A549 (cell line): ENCODE data around the gene TMEM163. TPM values are rescaled to one million over a fixed set of nuclear protein-coding genes. Genes with fewer than 3 reads are reported as not detected.

ENCODE experiments used
- ATAC-seq, 2 experiments: fragments of 200-7000 bp in 1 of 2; fragments of >200 bp in 1 of 2; cut with Nextera tagmentation in 1 of 2; cut with Tn5 transposase in 1 of 2; 3 replicates each; pipeline versions ENCODE4 v1.8.0 to v1.9.1; 2018 to 2020; ENCODE audit warnings: mild to moderate bottlenecking in 1 of 2, moderate library complexity in 1 of 2
- CTCF ChIA-PET: fragments of 300-600 bp; sonication (Branson Sonifier 250); formaldehyde crosslinking; extraction: SDS; loops from one replicate; lab custom pipeline; 2021; ENCODE audit warnings: antibody characterized with exemption, inconsistent platforms; lab: Yijun Ruan, JAX
- POLR2A ChIA-PET: fragments of 350-600 bp; formaldehyde crosslinking; extraction: SDS; loops from one replicate; lab custom pipeline; 2021; ENCODE audit warnings: antibody characterized with exemption, inconsistent platforms; lab: Yijun Ruan, JAX
- DNase-seq, 2 experiments: peaks; one replicate each; pipeline versions ENCODE4 v3.0.0 to v3.0.0-alpha.2; 2011 to 2016; ENCODE audit warnings: low read depth in 1 of 2, low spot score in 1 of 2
- FAIRE-seq: peaks from 2 replicates; lab custom pipeline; 2011; peaks lifted over from hg19 to GRCh38; lab: Jason Lieb, UNC
- H3K27ac ChIP-seq, 2 experiments: fragments of >200 bp; sonication (Bioruptor Twin); formaldehyde crosslinking; 3 replicates each; pipeline ENCODE4 v1.5.1; 2016 to 2017
- H3K4me1 ChIP-seq: fragments of >200 bp; sonication (Bioruptor Twin); formaldehyde crosslinking; 3 replicates; pipeline ENCODE4 v1.6.1; 2016
- H3K4me2 ChIP-seq: fragments of >200 bp; sonication (Bioruptor Twin); formaldehyde crosslinking; 3 replicates; pipeline ENCODE4 v1.6.1; 2016
- H3K4me3 ChIP-seq: fragments of >200 bp; sonication (Bioruptor Twin); formaldehyde crosslinking; 3 replicates; pipeline ENCODE4 v1.5.1; 2016
- H3K9me3 ChIP-seq: fragments of >200 bp; sonication (Bioruptor Twin); formaldehyde crosslinking; 3 replicates; pipeline ENCODE4 v1.6.1; 2016
- FOSB ChIP-seq: fragments of 250-450 bp; sonication (Bioruptor Pico); IDR thresholded peaks from 2 replicates; pipeline ENCODE4 v1.5.0; 2020; ENCODE audit warnings: mild to moderate bottlenecking, moderate library complexity
- FOXS1 ChIP-seq: fragments of 250-450 bp; sonication (Bioruptor Pico); IDR thresholded peaks from 2 replicates; pipeline ENCODE4 v1.5.0; 2020; ENCODE audit warnings: mild to moderate bottlenecking, moderate library complexity
- HOXA7 ChIP-seq: fragments of 250-450 bp; sonication (Bioruptor Pico); IDR thresholded peaks from 2 replicates; pipeline ENCODE4 v1.5.0; 2020; ENCODE audit warnings: mild to moderate bottlenecking, moderate library complexity
- HOXB13 ChIP-seq: fragments of 250-450 bp; sonication (Bioruptor Pico); IDR thresholded peaks from 2 replicates; pipeline ENCODE4 v1.5.0; 2020; ENCODE audit warnings: low read depth, mild to moderate bottlenecking, moderate library complexity
- JUN ChIP-seq, 2 experiments: fragments of >200 bp; sonication (Bioruptor Twin); formaldehyde crosslinking; IDR thresholded peaks; 2 replicates in 1 of 2; 3 replicates in 1 of 2; pipeline ENCODE4 v1.6.1; 2016 to 2017
- KDM5A ChIP-seq: fragments of 200-600 bp; sonication (generic); IDR thresholded peaks from 2 replicates; pipeline ENCODE4 v1.6.1; 2016; ENCODE audit warnings: antibody characterized with exemption, mild to moderate bottlenecking
- NPAS2 ChIP-seq: fragments of 250-450 bp; sonication (Bioruptor Pico); IDR thresholded peaks from 2 replicates; pipeline ENCODE4 v1.8.0; 2022; ENCODE audit warnings: mild to moderate bottlenecking, moderate library complexity, borderline replicate concordance
- POLR2A ChIP-seq: IDR thresholded peaks from 2 replicates; pipeline ENCODE4 v1.6.1; 2012; ENCODE audit warnings: mild to moderate bottlenecking, low read length
- RAD21 ChIP-seq, 2 experiments: fragments of >200 bp in 1 of 2; sonication (Bioruptor Twin) in 1 of 2; formaldehyde crosslinking in 1 of 2; IDR thresholded peaks in 1 of 2; conservative IDR thresholded peaks in 1 of 2; 2 replicates in 1 of 2; 3 replicates in 1 of 2; pipeline ENCODE4 v1.6.1; 2012 to 2018; ENCODE audit warnings: inconsistent platforms in 1 of 2
- RNF2 ChIP-seq: fragments of 200-600 bp; sonication (generic); IDR thresholded peaks from 2 replicates; pipeline ENCODE4 v1.6.1; 2016; ENCODE audit warnings: low read depth, mild to moderate bottlenecking, antibody characterized with exemption, moderate library complexity, borderline replicate concordance
- SREBF2 ChIP-seq: fragments of 450-650 bp; IDR thresholded peaks from 2 replicates; pipeline ENCODE4 v1.6.1; 2014; ENCODE audit warnings: mild to moderate bottlenecking, moderate library complexity
- TFCP2L1 ChIP-seq: fragments of 250-450 bp; sonication (Bioruptor Pico); IDR thresholded peaks from 2 replicates; pipeline ENCODE4 v1.5.0; 2021; ENCODE audit warnings: mild to moderate bottlenecking
- ZC3H11A ChIP-seq: fragments of 450-650 bp; IDR thresholded peaks from 2 replicates; pipeline ENCODE4 v1.6.1; 2014; ENCODE audit warnings: antibody characterized with exemption, mild to moderate bottlenecking
- ZSCAN20 ChIP-seq: fragments of 250-450 bp; sonication (Bioruptor Pico); IDR thresholded peaks from 2 replicates; pipeline ENCODE4 v1.8.0; 2022; ENCODE audit warnings: mild to moderate bottlenecking, moderate library complexity
- WGBS: methylation state at CpG from one replicate; pipeline ENCODE4 v1.1.6; 2017; ENCODE audit errors: missing lambda C conversion rate; 5-methylcytosine and 5-hydroxymethylcytosine counted together
- polyA plus RNA-seq, 4 experiments: library from polyadenylated mRNA; depleted of rRNA in 3 of 4; stranded (reverse); fragments of >200 nt; fragmentation: RNase III in 1 of 4; extraction: RNeasy Plus Mini Kit Qiagen cat#74134 plus additional on column Dnase treatment in 1 of 4; gene quantifications; 2 replicates in 3 of 4; 3 replicates in 1 of 4; pipeline ENCODE4 v1.2.3, GENCODE V29; 2011 to 2017
- TF ChIP-seq, protein P1 (sequence below): fragments of 200-600 bp; sonication (generic); IDR thresholded peaks from 2 replicates; pipeline ENCODE4 v1.6.1; 2016; ENCODE audit warnings: antibody characterized with exemption, mild to moderate bottlenecking, moderate library complexity
- TF ChIP-seq, protein P2 (sequence below): IDR thresholded peaks from 2 replicates; pipeline ENCODE4 v1.6.1; 2012; ENCODE audit warnings: low read depth, borderline replicate concordance
- TF ChIP-seq, protein P3 (sequence below): fragments of >200 bp; sonication (Bioruptor Twin); formaldehyde crosslinking; IDR thresholded peaks from 2 replicates; pipeline ENCODE4 v1.6.1; 2016

The TMEM163 gene
- polyA plus RNA-seq, 2 of the 4 experiments (the other 2 are of a cell fraction), result not detected

DNA sequence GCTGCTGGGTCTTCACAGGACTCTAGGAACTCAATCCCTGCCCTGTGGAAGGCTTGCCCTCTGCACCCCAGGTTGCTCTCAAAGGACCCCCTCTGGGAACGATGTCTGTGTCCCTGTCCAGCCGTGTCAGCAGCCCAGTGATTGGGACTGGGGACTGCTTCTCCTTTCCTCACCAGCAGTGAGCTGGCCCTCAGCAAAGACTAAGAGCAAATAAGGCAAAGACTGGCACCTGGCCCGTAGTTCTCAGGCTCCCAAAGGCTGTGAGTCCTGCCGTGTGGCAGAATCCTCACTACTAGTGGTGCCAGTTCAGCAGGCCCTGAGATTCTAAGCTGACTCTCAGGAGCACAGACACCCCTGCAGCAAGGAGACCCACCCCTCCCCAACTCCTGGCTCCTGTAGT, 47.8 kb downstream of the TMEM163 start:
- Histone ChIP-seq H3K4me3 (no peak overlapping the region), H3K4me1 (peaks cover 8% of the 10 kb centered on the region; the same call in 2 of the 3 replicates), H3K9me3 (no peaks in the 10 kb centered on the region), H3K4me2 (no peak overlapping the region), H3K27ac (no peak overlapping the region)
- POLR2A ChIA-PET, result interaction anchor here (0.7 kb wide), 1 partner anchor 11 kb away, joined by 3 read pairs; no protein-coding TSS in a partner anchor
- CTCF ChIA-PET, result no interaction called here
- TF ChIP-seq, protein P1, sequence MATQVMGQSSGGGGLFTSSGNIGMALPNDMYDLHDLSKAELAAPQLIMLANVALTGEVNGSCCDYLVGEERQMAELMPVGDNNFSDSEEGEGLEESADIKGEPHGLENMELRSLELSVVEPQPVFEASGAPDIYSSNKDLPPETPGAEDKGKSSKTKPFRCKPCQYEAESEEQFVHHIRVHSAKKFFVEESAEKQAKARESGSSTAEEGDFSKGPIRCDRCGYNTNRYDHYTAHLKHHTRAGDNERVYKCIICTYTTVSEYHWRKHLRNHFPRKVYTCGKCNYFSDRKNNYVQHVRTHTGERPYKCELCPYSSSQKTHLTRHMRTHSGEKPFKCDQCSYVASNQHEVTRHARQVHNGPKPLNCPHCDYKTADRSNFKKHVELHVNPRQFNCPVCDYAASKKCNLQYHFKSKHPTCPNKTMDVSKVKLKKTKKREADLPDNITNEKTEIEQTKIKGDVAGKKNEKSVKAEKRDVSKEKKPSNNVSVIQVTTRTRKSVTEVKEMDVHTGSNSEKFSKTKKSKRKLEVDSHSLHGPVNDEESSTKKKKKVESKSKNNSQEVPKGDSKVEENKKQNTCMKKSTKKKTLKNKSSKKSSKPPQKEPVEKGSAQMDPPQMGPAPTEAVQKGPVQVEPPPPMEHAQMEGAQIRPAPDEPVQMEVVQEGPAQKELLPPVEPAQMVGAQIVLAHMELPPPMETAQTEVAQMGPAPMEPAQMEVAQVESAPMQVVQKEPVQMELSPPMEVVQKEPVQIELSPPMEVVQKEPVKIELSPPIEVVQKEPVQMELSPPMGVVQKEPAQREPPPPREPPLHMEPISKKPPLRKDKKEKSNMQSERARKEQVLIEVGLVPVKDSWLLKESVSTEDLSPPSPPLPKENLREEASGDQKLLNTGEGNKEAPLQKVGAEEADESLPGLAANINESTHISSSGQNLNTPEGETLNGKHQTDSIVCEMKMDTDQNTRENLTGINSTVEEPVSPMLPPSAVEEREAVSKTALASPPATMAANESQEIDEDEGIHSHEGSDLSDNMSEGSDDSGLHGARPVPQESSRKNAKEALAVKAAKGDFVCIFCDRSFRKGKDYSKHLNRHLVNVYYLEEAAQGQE, result no peak
- no peak for TF ChIP-seq SREBF2
- TF ChIP-seq KDM5A, result no peak
- TF ChIP-seq FOXS1, result no peak
- no peak for TF ChIP-seq NPAS2 (CRISPR knock-in tag)
- no peak for TF ChIP-seq RNF2
- TF ChIP-seq ZSCAN20, result no peak
- TF ChIP-seq HOXB13 (CRISPR knock-in tag), result no peak
- no peak for TF ChIP-seq HOXA7
- DNase-seq (no peak), FAIRE-seq (no peak), ATAC-seq (no peak; a peak in 2 of 6 replicates)
- 30% methylated on average over 3 of the region's 4 CpGs for whole genome bisulfite sequencing

DNA sequence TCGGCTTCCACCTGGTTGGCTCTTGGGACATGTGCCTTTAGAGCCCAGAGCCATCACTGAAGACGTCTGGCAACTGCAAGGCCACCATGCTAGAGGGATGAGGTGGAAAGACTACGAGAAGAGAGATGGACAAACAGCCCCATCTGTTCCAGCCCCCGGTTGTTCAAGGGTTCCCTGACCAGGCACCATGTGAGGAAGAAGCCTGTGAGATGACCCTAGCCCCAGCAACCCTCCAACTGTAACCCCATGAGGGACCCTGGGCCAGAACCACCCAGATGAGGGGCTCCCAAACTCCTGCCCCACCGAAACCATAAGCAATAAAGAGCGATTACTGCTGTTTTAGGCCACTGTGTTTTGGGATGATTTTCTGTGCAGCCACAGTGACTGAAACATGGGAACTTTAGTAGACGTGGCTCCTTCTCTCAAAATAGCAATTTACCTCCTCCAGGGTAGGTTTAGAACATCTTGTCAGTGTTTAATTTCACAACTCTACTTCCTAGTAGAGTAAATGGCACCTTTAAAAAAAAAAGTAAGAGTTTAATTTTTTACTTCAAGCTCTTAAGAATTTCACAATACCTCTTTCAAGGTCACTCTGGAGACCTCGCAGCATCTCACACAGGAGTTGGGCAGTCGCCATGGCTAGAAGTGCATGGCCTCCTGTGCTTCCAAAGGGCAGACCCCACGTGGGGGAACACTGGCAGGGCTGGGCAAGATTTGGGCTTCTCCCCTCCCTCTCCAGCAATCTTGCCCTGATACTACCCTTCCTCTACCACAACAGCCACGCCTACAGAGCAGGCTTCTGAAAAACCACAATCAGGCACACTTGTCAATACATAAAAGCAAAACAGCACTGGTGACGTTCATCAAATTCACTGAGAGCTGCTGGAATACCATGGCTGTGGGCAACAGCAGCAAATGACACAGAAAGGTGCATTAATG, 48.8 kb downstream of the TMEM163 start:
- CTCF ChIA-PET, result interaction anchor here (1.5 kb wide), 1 partner anchor 10 kb away, joined by 3 read pairs; no protein-coding TSS in a partner anchor
- Histone ChIP-seq H3K9me3 (no peaks in the 10 kb centered on the region), H3K27ac (no peak overlapping the region), H3K4me1 (peaks cover 8% of the 10 kb centered on the region; the same call in 2 of the 3 replicates), H3K4me2 (no peak overlapping the region), H3K4me3 (no peak overlapping the region)
- DNase-seq, result no peak
- no peak for FAIRE-seq
- POLR2A ChIA-PET, result interaction anchor here (0.7 kb wide), 1 partner anchor 12 kb away, joined by 3 read pairs; no protein-coding TSS in a partner anchor
- TF ChIP-seq, protein P2, sequence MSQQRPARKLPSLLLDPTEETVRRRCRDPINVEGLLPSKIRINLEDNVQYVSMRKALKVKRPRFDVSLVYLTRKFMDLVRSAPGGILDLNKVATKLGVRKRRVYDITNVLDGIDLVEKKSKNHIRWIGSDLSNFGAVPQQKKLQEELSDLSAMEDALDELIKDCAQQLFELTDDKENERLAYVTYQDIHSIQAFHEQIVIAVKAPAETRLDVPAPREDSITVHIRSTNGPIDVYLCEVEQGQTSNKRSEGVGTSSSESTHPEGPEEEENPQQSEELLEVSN, result no peak
- TF ChIP-seq RAD21 (conservative IDR thresholded peaks at IDR 0.05 in 1 of 2, IDR thresholded peaks at IDR 0.05 in 1 of 2) (no peak), TFCP2L1 (CRISPR knock-in tag) (no peak)
- TF ChIP-seq, protein P3, sequence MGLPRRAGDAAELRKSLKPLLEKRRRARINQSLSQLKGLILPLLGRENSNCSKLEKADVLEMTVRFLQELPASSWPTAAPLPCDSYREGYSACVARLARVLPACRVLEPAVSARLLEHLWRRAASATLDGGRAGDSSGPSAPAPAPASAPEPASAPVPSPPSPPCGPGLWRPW, result no peak
- no peak for ATAC-seq
- WGBS, result 47% methylated on average over 10 of the region's 12 CpGs

DNA sequence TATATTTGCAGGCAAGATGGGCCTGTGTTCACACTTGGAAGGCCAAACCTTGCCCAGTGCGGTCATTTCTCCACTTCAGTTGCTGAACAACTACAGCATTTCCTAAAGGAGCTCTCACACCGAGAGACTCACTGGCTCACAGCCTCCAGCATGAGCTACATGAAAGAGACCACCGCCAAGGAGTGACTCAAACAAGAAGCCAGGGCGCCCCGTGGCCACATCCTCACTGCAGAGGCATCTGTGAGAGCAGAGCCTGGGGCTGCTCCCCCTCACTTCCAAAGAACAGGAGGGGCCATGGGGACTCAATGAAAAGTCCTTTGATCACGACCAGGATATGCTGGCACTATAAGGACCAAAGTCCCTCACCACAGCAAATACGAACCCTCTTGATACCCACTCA, 50.0 kb downstream of the TMEM163 start:
- no peak for ATAC-seq
- H3K27ac ChIP-seq, result no peak overlapping the region
- TF ChIP-seq SREBF2, result no peak
- no peak for TF ChIP-seq ZC3H11A
- no peak for TF ChIP-seq POLR2A
- no peak for TF ChIP-seq FOSB (CRISPR knock-in tag)
- TF ChIP-seq JUN (IDR thresholded peaks at IDR 0.05), result no peak
- peaks cover 8% of the 10 kb centered on the region; the same call in 2 of the 3 replicates for H3K4me1 ChIP-seq
- no peak overlapping the region for H3K4me2 ChIP-seq
- H3K9me3 ChIP-seq, result no peaks in the 10 kb centered on the region
- no peak overlapping the region for H3K4me3 ChIP-seq
- no peak for FAIRE-seq
- ChIA-PET POLR2A (no interaction called here), CTCF (no interaction called here)
- 79% methylated on average over 5 of the region's 7 CpGs for WGBS
- DNase-seq, result no peak
